Neural cell (in vitro differentiated cells): ENCODE measurements around the gene MANF.

ENCODE experiments used
- EP300 ChIP-seq: fragments of 450-650 bp; conservative IDR thresholded peaks from 2 replicates; pipeline ENCODE4 v1.6.1; 2014; ENCODE audit warnings: antibody characterized with exemption, mild to moderate bottlenecking, moderate library complexity; ENCODE audit not compliant: poor library complexity, severe bottlenecking
- EZH2 ChIP-seq: fragments of 200-600, 300-800 bp; shearing (Covaris generic), sonication (generic); IDR thresholded peaks from 2 replicates; pipeline ENCODE4 v1.6.1; 2014; ENCODE audit warnings: antibody characterized with exemption, low read length, borderline replicate concordance, mild to moderate bottlenecking; ENCODE audit not compliant: insufficient read depth, poor library complexity, severe bottlenecking
- MXI1 ChIP-seq: fragments of 450-650 bp; conservative IDR thresholded peaks from 2 replicates; pipeline ENCODE4 v1.6.1; 2014; ENCODE audit warnings: antibody characterized with exemption, mild to moderate bottlenecking; ENCODE audit not compliant: poor library complexity, severe bottlenecking
- POLR2AphosphoS5 ChIP-seq: IDR thresholded peaks from 2 replicates; pipeline ENCODE4 v1.6.1; 2012
- RAD21 ChIP-seq: fragments of 450-650 bp; conservative IDR thresholded peaks from 2 replicates; pipeline ENCODE4 v1.6.1; 2014; ENCODE audit warnings: antibody characterized with exemption, mild to moderate bottlenecking, moderate library complexity
- SMC3 ChIP-seq: fragments of 450-650 bp; conservative IDR thresholded peaks from 2 replicates; pipeline ENCODE4 v1.6.1; 2014; ENCODE audit warnings: antibody characterized with exemption, mild to moderate bottlenecking, moderate library complexity; ENCODE audit not compliant: poor library complexity
- TAF1 ChIP-seq: IDR thresholded peaks from 2 replicates; pipeline ENCODE4 v1.6.1; 2012; ENCODE audit warnings: low read depth
- TF ChIP-seq, protein P1 (sequence below): fragments of 450-650 bp; IDR thresholded peaks from 2 replicates; pipeline ENCODE4 v1.5.1; 2014; ENCODE audit warnings: antibody characterized with exemption, mild to moderate bottlenecking, moderate library complexity; ENCODE audit not compliant: poor library complexity, severe bottlenecking
- TF ChIP-seq, protein P2 (sequence below): IDR thresholded peaks from 2 replicates; pipeline ENCODE4 v1.6.1; 2012; ENCODE audit warnings: borderline replicate concordance

DNA sequence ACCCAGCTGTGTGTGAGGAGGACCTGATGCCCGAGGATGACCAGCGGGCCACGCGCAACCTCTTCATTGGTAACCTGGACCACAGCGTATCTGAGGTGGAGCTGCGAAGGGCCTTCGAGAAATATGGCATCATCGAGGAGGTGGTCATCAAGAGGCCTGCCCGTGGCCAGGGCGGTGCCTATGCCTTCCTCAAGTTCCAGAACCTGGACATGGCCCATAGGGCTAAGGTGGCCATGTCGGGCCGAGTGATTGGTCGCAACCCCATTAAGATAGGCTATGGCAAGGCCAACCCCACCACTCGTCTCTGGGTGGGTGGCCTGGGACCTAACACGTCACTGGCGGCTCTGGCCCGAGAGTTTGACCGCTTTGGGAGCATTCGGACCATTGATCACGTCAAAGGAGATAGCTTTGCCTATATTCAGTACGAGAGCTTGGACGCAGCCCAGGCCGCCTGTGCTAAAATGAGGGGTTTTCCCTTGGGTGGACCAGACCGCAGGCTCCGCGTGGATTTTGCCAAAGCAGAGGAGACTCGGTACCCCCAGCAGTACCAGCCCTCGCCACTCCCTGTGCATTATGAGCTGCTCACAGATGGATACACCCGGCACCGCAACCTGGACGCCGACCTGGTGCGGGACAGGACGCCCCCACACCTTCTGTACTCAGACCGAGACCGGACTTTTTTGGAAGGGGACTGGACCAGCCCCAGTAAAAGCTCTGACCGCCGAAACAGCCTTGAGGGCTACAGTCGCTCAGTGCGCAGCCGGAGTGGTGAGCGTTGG is 7.5 kb downstream of the MANF start:
- TF ChIP-seq, protein P1, sequence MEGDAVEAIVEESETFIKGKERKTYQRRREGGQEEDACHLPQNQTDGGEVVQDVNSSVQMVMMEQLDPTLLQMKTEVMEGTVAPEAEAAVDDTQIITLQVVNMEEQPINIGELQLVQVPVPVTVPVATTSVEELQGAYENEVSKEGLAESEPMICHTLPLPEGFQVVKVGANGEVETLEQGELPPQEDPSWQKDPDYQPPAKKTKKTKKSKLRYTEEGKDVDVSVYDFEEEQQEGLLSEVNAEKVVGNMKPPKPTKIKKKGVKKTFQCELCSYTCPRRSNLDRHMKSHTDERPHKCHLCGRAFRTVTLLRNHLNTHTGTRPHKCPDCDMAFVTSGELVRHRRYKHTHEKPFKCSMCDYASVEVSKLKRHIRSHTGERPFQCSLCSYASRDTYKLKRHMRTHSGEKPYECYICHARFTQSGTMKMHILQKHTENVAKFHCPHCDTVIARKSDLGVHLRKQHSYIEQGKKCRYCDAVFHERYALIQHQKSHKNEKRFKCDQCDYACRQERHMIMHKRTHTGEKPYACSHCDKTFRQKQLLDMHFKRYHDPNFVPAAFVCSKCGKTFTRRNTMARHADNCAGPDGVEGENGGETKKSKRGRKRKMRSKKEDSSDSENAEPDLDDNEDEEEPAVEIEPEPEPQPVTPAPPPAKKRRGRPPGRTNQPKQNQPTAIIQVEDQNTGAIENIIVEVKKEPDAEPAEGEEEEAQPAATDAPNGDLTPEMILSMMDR, result no peak
- no peak for TF ChIP-seq TAF1
- TF ChIP-seq EP300, result no peak
- TF ChIP-seq, protein P2, sequence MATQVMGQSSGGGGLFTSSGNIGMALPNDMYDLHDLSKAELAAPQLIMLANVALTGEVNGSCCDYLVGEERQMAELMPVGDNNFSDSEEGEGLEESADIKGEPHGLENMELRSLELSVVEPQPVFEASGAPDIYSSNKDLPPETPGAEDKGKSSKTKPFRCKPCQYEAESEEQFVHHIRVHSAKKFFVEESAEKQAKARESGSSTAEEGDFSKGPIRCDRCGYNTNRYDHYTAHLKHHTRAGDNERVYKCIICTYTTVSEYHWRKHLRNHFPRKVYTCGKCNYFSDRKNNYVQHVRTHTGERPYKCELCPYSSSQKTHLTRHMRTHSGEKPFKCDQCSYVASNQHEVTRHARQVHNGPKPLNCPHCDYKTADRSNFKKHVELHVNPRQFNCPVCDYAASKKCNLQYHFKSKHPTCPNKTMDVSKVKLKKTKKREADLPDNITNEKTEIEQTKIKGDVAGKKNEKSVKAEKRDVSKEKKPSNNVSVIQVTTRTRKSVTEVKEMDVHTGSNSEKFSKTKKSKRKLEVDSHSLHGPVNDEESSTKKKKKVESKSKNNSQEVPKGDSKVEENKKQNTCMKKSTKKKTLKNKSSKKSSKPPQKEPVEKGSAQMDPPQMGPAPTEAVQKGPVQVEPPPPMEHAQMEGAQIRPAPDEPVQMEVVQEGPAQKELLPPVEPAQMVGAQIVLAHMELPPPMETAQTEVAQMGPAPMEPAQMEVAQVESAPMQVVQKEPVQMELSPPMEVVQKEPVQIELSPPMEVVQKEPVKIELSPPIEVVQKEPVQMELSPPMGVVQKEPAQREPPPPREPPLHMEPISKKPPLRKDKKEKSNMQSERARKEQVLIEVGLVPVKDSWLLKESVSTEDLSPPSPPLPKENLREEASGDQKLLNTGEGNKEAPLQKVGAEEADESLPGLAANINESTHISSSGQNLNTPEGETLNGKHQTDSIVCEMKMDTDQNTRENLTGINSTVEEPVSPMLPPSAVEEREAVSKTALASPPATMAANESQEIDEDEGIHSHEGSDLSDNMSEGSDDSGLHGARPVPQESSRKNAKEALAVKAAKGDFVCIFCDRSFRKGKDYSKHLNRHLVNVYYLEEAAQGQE, result no peak
- TF ChIP-seq POLR2AphosphoS5, result no peak
- TF ChIP-seq SMC3, result no peak
- no peak for TF ChIP-seq EZH2
- TF ChIP-seq RAD21, result no peak
- no peak for TF ChIP-seq MXI1
